CD4-positive, alpha-beta memory T cell (primary cell): ENCODE measurements around the gene METTL9. TPM values are rescaled to one million over a fixed set of nuclear protein-coding genes. Genes with fewer than 3 reads are reported as not detected.

Experiments
- CTCF ChIA-PET: fragments of 350-600 bp; sonication (Branson Sonifier 250); formaldehyde crosslinking; loops from one replicate; lab custom pipeline; 2021; ENCODE audit warnings: inconsistent platforms; ENCODE audit not compliant: partially characterized antibody; lab: Charles Lee
- POLR2A ChIA-PET: fragments of 350-600 bp; sonication (Branson Sonifier 250); formaldehyde crosslinking; loops from one replicate; lab custom pipeline; 2021; ENCODE audit not compliant: partially characterized antibody; lab: Charles Lee
- DNase-seq, 5 donors: peaks; one replicate each; pipeline versions ENCODE4 v3.0.0 to v3.0.0-alpha.2; 2020 to 2022; ENCODE audit warnings: mixed read lengths in 1 of 5
- H3K27ac ChIP-seq: one replicate; pipeline ENCODE4 v1.7.0; 2013; ENCODE audit warnings: low read depth, low read length
- H3K27me3 ChIP-seq: 2 replicates; pipeline ENCODE4 v1.7.0; 2013; ENCODE audit warnings: mild to moderate bottlenecking, low read length, moderate library complexity; ENCODE audit not compliant: insufficient read depth
- H3K36me3 ChIP-seq: 2 replicates; pipeline ENCODE4 v1.7.0; 2013; ENCODE audit warnings: mild to moderate bottlenecking, low read length, moderate library complexity; ENCODE audit not compliant: insufficient read depth
- H3K4me1 ChIP-seq: 2 replicates; pipeline ENCODE4 v1.7.0; 2013; ENCODE audit warnings: mild to moderate bottlenecking, low read length, moderate library complexity; ENCODE audit not compliant: insufficient read depth
- H3K4me3 ChIP-seq, 2 donors: one replicate each; pipeline ENCODE4 v1.7.0; 2013; ENCODE audit warnings: low read length in 2 of 2, mild to moderate bottlenecking in 1 of 2
- H3K9me3 ChIP-seq, 2 donors: one replicate each; pipeline ENCODE4 v1.7.0; 2013; ENCODE audit warnings: low read length in 2 of 2, control low read depth in 1 of 2; ENCODE audit not compliant: control insufficient read depth in 1 of 2
- H3K27ac Mint-ChIP-seq, 7 donors: one replicate each; pipeline ENCODE4 v1.8.0; 2020 to 2021; ENCODE audit warnings: mixed read lengths in 7 of 7, mild to moderate bottlenecking in 6 of 7, inconsistent platforms in 3 of 7, moderate library complexity in 3 of 7
- H3K27me3 Mint-ChIP-seq, 2 donors: one replicate each; pipeline ENCODE4 v1.8.0; 2020 to 2021; ENCODE audit warnings: mixed read lengths in 2 of 2
- H3K36me3 Mint-ChIP-seq, 2 donors: one replicate each; pipeline ENCODE4 v1.8.0; 2020 to 2021; ENCODE audit warnings: mixed read lengths in 2 of 2, inconsistent platforms in 1 of 2, mild to moderate bottlenecking in 1 of 2
- H3K4me1 Mint-ChIP-seq, 4 donors: one replicate each; pipeline ENCODE4 v1.8.0; 2020 to 2021; ENCODE audit warnings: mixed read lengths in 4 of 4, mild to moderate bottlenecking in 1 of 4
- H3K4me3 Mint-ChIP-seq, 8 donors: one replicate each; pipeline ENCODE4 v1.8.0; 2020 to 2021; ENCODE audit warnings: mixed read lengths in 8 of 8, mild to moderate bottlenecking in 7 of 8, moderate library complexity in 6 of 8, inconsistent platforms in 3 of 8
- H3K9me3 Mint-ChIP-seq, 8 donors: one replicate each; pipeline ENCODE4 v1.8.0; 2020 to 2021; ENCODE audit warnings: mixed read lengths in 8 of 8, mild to moderate bottlenecking in 5 of 8, inconsistent platforms in 3 of 8, moderate library complexity in 1 of 8
- intact Hi-C: fragments of 100-400 bp; cut with micrococcal nuclease; formaldehyde crosslinking; loops from one replicate; pipeline ENCODE4 v1.15.1; 2023
- polyA plus RNA-seq, 2 donors: library from polyadenylated mRNA; unstranded; fragments of 300-500 nt; fragmentation: Illumina TruSeq; gene quantifications; one replicate each; pipeline ENCODE4 v1.2.3, GENCODE V29; 2021
- total RNA-seq, 2 experiments: library from RNA; stranded (reverse); gene quantifications; one replicate each; pipeline ENCODE4 v1.2.3, GENCODE V29; 2021

METTL9 gene
- total and polyA plus RNA-seq, 4 experiments from 2014 or later, result 71.1 to 175 (median 107) TPM

- Mint-ChIP-seq H3K4me3 (no peak overlapping the region), H3K9me3 (no peaks in the 10 kb centered on the region), H3K4me1 (no peaks in the 10 kb centered on the region), H3K27ac (no peak overlapping the region), H3K36me3 (no peaks in the 10 kb centered on the region), H3K27me3 (no peaks in the 10 kb centered on the region)
- CTCF ChIA-PET, result interaction anchor here (1.5 kb wide), 1 partner anchor 37 kb away, joined by 7 read pairs; no protein-coding TSS in a partner anchor
- intact Hi-C loops, result no loop called here
- H3K9me3 ChIP-seq, result no peaks in the 10 kb centered on the region
- H3K4me1 ChIP-seq, result no peaks in the 10 kb centered on the region
- no peak overlapping the region for H3K4me3 ChIP-seq
- H3K27ac ChIP-seq, result no peak overlapping the region
- POLR2A ChIA-PET, result no interaction called here
- no peaks in the 10 kb centered on the region for H3K27me3 ChIP-seq
- H3K36me3 ChIP-seq, result no peaks in the 10 kb centered on the region
- no peak for DNase-seq
These were observed 95.2 kb downstream of the METTL9 start for GRCh38 chr16:21694609-21695008.

GRCh38 chr16:21697032-21697431, 97.7 kb downstream of the METTL9 start:
- CTCF ChIA-PET, result interaction anchor here (0.9 kb wide), 1 partner anchor 410 kb away, joined by 3 read pairs; no protein-coding TSS in a partner anchor
- no peak overlapping the region for H3K4me3 ChIP-seq
- Mint-ChIP-seq H3K4me1 (no peaks in the 10 kb centered on the region), H3K9me3 (no peaks in the 10 kb centered on the region), H3K27ac (no peak overlapping the region), H3K27me3 (no peaks in the 10 kb centered on the region), H3K4me3 (no peak overlapping the region), H3K36me3 (no peaks in the 10 kb centered on the region)
- H3K27ac ChIP-seq, result no peak overlapping the region
- H3K27me3 ChIP-seq, result no peaks in the 10 kb centered on the region
- intact Hi-C loops, result no loop called here
- no peak for DNase-seq
- no peaks in the 10 kb centered on the region for H3K36me3 ChIP-seq
- H3K9me3 ChIP-seq, result no peaks in the 10 kb centered on the region
- no peaks in the 10 kb centered on the region for H3K4me1 ChIP-seq
- POLR2A ChIA-PET, result no interaction called here

GRCh38 chr16:21698169-21699032, 99.0 kb downstream of the METTL9 start:
- no peaks in the 10 kb centered on the region for H3K4me1 Mint-ChIP-seq
- Histone ChIP-seq H3K4me1 (no peaks in the 10 kb centered on the region), H3K27ac (no peak overlapping the region), H3K4me3 (no peak overlapping the region), H3K36me3 (no peaks in the 10 kb centered on the region), H3K9me3 (no peaks in the 10 kb centered on the region), H3K27me3 (no peaks in the 10 kb centered on the region)
- H3K4me3 Mint-ChIP-seq, result no peak overlapping the region
- POLR2A ChIA-PET, result no interaction called here
- H3K27ac Mint-ChIP-seq, result no peak overlapping the region
- CTCF ChIA-PET, result interaction anchor here (0.7 to 1.5 kb wide), 3 partner anchors 11 to 41 kb away, joined by 3 to 8 read pairs (median 3); no protein-coding TSS in a partner anchor
- H3K36me3 Mint-ChIP-seq, result no peaks in the 10 kb centered on the region
- no peaks in the 10 kb centered on the region for H3K27me3 Mint-ChIP-seq
- intact Hi-C loops, result no loop called here
- no peaks in the 10 kb centered on the region for H3K9me3 Mint-ChIP-seq
- DNase-seq, result no peak

- H3K4me3 Mint-ChIP-seq, result no peak overlapping the region
- intact Hi-C loops, result no loop called here
- no peaks in the 10 kb centered on the region for H3K36me3 ChIP-seq
- no peak overlapping the region for H3K27ac Mint-ChIP-seq
- no peaks in the 10 kb centered on the region for H3K36me3 Mint-ChIP-seq
- no peaks in the 10 kb centered on the region for H3K9me3 ChIP-seq
- H3K9me3 Mint-ChIP-seq, result no peaks in the 10 kb centered on the region
- no peak overlapping the region for H3K4me3 ChIP-seq
- no peak for DNase-seq
- H3K27me3 ChIP-seq, result no peaks in the 10 kb centered on the region
- H3K4me1 Mint-ChIP-seq, result peaks cover 0 to 3% (median 0%) of the 10 kb centered on the region in 4 donors
- H3K27ac ChIP-seq, result no peak overlapping the region
- POLR2A ChIA-PET, result no interaction called here
- H3K27me3 Mint-ChIP-seq, result no peaks in the 10 kb centered on the region
- CTCF ChIA-PET, result interaction anchor here (2.4 kb wide), 1 partner anchor 44 kb away, joined by 8 read pairs; no protein-coding TSS in a partner anchor
- no peaks in the 10 kb centered on the region for H3K4me1 ChIP-seq
These were observed 101.9 kb downstream of the METTL9 start for GRCh38 chr16:21701271-21701670.

- Histone ChIP-seq H3K4me3 (no peak overlapping the region), H3K4me1 (no peaks in the 10 kb centered on the region), H3K27ac (no peak overlapping the region), H3K36me3 (no peaks in the 10 kb centered on the region), H3K9me3 (no peaks in the 10 kb centered on the region), H3K27me3 (no peaks in the 10 kb centered on the region)
- Mint-ChIP-seq H3K9me3 (no peaks in the 10 kb centered on the region), H3K27me3 (peaks cover 0 to 1% of the 10 kb centered on the region in 2 donors), H3K36me3 (no peaks in the 10 kb centered on the region), H3K27ac (peak overlapping the region in 1 of 7 donors; percentile 10), H3K4me1 (peaks cover 0 to 3% (median 0%) of the 10 kb centered on the region in 4 donors), H3K4me3 (no peak overlapping the region)
- POLR2A ChIA-PET, result no interaction called here
- no peak for DNase-seq
- CTCF ChIA-PET, result interaction anchor here (1.5 kb wide), 1 partner anchor 45 kb away, joined by 6 read pairs; no protein-coding TSS in a partner anchor
- intact Hi-C loops, result loop anchor here (2.0 kb wide), 1 partner anchor 37 kb away; no protein-coding TSS in a partner anchor
These were observed 102.9 kb downstream of the METTL9 start for GRCh38 chr16:21702276-21702675.

GRCh38 chr16:21703156-21703555, 103.8 kb downstream of the METTL9 start:
- H3K9me3 Mint-ChIP-seq, result no peaks in the 10 kb centered on the region
- intact Hi-C loops, result loop anchor here (2.0 kb wide), 1 partner anchor 38 kb away; no protein-coding TSS in a partner anchor
- Histone ChIP-seq H3K36me3 (no peaks in the 10 kb centered on the region), H3K27me3 (no peaks in the 10 kb centered on the region), H3K4me3 (no peak overlapping the region), H3K27ac (no peak overlapping the region), H3K9me3 (no peaks in the 10 kb centered on the region), H3K4me1 (peaks cover under 1% of the 10 kb centered on the region)
- ChIA-PET POLR2A (no interaction called here), CTCF (interaction anchor here (1.5 kb wide), 1 partner anchor 46 kb away, joined by 6 read pairs; no protein-coding TSS in a partner anchor)
- no peak overlapping the region for H3K4me3 Mint-ChIP-seq
- H3K36me3 Mint-ChIP-seq, result no peaks in the 10 kb centered on the region
- H3K27ac Mint-ChIP-seq, result no peak overlapping the region
- peaks cover 0 to 1% of the 10 kb centered on the region in 2 donors for H3K27me3 Mint-ChIP-seq
- no peak for DNase-seq
- H3K4me1 Mint-ChIP-seq, result peaks cover 0 to 3% (median 0%) of the 10 kb centered on the region in 4 donors

GRCh38 chr16:21703589-21704174, 104.3 kb downstream of the METTL9 start:
- no peak overlapping the region for H3K27ac ChIP-seq
- Mint-ChIP-seq H3K27ac (no peak overlapping the region), H3K4me1 (peaks cover 0 to 5% (median 3%) of the 10 kb centered on the region in 4 donors), H3K4me3 (no peak overlapping the region), H3K9me3 (no peaks in the 10 kb centered on the region), H3K27me3 (peaks cover 0 to 1% of the 10 kb centered on the region in 2 donors), H3K36me3 (no peaks in the 10 kb centered on the region)
- CTCF ChIA-PET, result interaction anchor here (1.0 to 1.5 kb wide), 2 partner anchors 46 to 52 kb away, joined by 3 to 6 read pairs; no protein-coding TSS in a partner anchor
- intact Hi-C loops, result loop anchor here (2.0 kb wide), 1 partner anchor 39 kb away; no protein-coding TSS in a partner anchor
- no peak overlapping the region for H3K4me3 ChIP-seq
- H3K36me3 ChIP-seq, result no peaks in the 10 kb centered on the region
- peaks cover 6% of the 10 kb centered on the region for H3K4me1 ChIP-seq
- no peak for DNase-seq
- POLR2A ChIA-PET, result no interaction called here
- H3K9me3 ChIP-seq, result no peaks in the 10 kb centered on the region
- no peaks in the 10 kb centered on the region for H3K27me3 ChIP-seq
